VCaP (cell line): ENCODE data around the gene KAT6B.

Source experiments
- H3K27ac ChIP-seq: fragments of 450-650 bp; 2 replicates; pipeline ENCODE4 v1.5.1; 2017
- TF ChIP-seq, protein P1 (sequence below): fragments of 450-650 bp; conservative IDR thresholded peaks from 2 replicates; pipeline ENCODE4 v1.5.1; 2017; ENCODE audit warnings: mild to moderate bottlenecking, moderate library complexity

KAT6B gene

GRCh38 chr10:75002967-75003594, 176.7 kb downstream of the KAT6B start:
- TF ChIP-seq, protein P1, sequence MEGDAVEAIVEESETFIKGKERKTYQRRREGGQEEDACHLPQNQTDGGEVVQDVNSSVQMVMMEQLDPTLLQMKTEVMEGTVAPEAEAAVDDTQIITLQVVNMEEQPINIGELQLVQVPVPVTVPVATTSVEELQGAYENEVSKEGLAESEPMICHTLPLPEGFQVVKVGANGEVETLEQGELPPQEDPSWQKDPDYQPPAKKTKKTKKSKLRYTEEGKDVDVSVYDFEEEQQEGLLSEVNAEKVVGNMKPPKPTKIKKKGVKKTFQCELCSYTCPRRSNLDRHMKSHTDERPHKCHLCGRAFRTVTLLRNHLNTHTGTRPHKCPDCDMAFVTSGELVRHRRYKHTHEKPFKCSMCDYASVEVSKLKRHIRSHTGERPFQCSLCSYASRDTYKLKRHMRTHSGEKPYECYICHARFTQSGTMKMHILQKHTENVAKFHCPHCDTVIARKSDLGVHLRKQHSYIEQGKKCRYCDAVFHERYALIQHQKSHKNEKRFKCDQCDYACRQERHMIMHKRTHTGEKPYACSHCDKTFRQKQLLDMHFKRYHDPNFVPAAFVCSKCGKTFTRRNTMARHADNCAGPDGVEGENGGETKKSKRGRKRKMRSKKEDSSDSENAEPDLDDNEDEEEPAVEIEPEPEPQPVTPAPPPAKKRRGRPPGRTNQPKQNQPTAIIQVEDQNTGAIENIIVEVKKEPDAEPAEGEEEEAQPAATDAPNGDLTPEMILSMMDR, result no peak

GRCh38 chr10:75003891-75004290, 177.5 kb downstream of the KAT6B start:
- TF ChIP-seq, protein P1, result no peak

More at GRCh38 chr10:75002967-75003594, 176.7 kb downstream of the KAT6B start:
- no peak overlapping the region for H3K27ac ChIP-seq

DNA sequence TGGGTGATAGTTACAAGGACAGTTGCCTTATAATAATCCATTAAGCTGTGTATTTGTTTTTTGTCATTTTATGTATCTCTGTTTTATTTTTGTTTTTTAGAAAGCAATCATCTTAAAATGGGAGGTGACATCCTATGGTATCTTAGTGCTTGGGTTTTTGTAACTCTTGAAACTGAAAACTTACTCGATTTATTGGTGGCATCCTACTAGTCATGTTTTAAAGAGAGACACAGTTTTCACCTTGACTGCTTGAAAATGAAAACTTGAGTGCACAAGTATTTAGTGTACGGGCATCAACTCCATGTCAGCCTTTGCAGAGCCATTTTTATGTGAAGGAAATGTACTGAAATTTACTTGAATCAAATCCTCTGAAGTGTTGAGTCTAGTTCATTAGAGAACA, 181.2 kb downstream of the KAT6B start:
- TF ChIP-seq, protein P1, result no peak
- H3K27ac ChIP-seq, result no peak overlapping the region

More at GRCh38 chr10:75003891-75004290, 177.5 kb downstream of the KAT6B start:
- no peak overlapping the region for H3K27ac ChIP-seq

DNA sequence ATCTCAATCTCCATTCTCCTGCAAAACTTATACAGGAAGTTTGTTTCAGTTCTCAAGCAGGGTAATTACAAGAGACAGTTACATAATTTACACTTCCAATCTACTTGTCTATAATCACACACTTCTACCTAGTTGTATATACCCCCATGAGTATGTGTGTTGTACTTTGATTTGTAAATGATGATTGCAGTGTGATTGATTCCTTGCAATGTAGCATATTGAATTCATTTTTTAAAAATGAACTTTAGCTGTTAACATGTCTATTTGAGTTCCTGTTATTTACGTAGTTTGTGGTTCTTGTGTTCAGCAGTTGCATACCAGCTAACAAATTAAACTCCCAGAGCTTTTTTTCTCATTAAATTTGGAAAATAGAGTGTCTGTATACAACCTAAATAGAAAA, 182.6 kb downstream of the KAT6B start:
- TF ChIP-seq, protein P1, result no peak
- no peak overlapping the region for H3K27ac ChIP-seq

DNA sequence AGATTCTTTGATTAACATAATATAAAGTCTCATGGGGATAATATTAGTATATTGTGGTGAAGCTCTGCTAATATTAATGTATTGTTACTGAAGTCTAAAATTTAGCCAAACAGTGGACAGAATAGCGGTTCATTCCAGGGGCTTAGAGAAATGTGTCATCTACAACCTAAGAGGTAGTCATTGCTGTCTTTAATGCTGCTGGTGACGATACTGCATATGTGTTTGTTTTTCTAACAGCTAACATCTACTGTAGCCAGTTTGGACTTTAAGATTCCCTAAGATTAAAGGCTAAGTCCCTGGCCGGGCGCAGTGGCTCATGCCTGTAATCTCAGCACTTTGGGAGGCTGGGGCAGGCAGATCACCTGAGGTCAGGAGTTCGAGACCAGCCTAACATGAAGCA, 183.0 kb downstream of the KAT6B start:
- H3K27ac ChIP-seq, result no peak overlapping the region
- TF ChIP-seq, protein P1, result no peak

DNA sequence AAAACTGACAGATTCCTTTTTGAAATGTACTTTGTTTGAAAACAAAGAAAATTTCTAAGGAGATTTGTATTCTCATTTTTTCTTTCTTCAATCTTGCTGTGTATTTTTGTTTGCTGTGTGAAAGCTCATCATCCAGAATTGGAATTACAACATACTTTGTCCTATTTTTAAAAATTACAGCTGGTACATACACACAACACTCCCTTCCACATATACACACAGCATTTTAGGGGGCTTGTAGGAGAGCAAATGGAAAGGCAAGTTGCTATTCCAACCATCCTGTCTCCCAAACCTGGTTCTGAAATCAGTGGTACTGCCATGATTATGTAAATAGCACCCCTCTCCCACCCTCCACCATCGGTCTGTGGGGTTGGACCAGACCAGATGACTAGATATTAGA, 184.0 kb downstream of the KAT6B start:
- TF ChIP-seq, protein P1, result no peak
- no peak overlapping the region for H3K27ac ChIP-seq

- TF ChIP-seq, protein P1, result no peak
- no peak overlapping the region for H3K27ac ChIP-seq
These were observed 184.8 kb downstream of the KAT6B start for GRCh38 chr10:75011221-75011620.
